Lung (tissue), 12 donors: ENCODE measurements around the gene FSD1L. TPM values are rescaled to one million over a fixed set of nuclear protein-coding genes. Genes with fewer than 3 reads are reported as not detected.

Experiments used
- ATAC-seq: fragments of 200-7000 bp; cut with Tn5 transposase; one replicate; pipeline ENCODE4 v1.9.1; 2020; ENCODE audit warnings: moderate number of reproducible peaks; ENCODE audit not compliant: insufficient read depth, low FRiP score
- DNase-seq, 3 donors: peaks; one replicate each; pipeline ENCODE4 v3.0.0-alpha.2; 2013 to 2017
- H3K27ac ChIP-seq, 2 donors: one replicate each; pipeline ENCODE4 v1.5.1; 2013; ENCODE audit warnings: mild to moderate bottlenecking in 2 of 2, moderate library complexity in 2 of 2, control low read depth in 1 of 2, inconsistent platforms in 1 of 2, low read depth in 1 of 2, low read length in 1 of 2
- H3K27me3 ChIP-seq, 3 donors: one replicate each; pipeline ENCODE4 v1.5.1; 2013; ENCODE audit warnings: low read length in 2 of 3; ENCODE audit not compliant: control insufficient read depth in 3 of 3, insufficient read depth in 3 of 3
- H3K36me3 ChIP-seq, 4 donors: one replicate each; pipeline ENCODE4 v1.5.1; 2013; ENCODE audit warnings: low read length in 4 of 4, mild to moderate bottlenecking in 1 of 4, moderate library complexity in 1 of 4; ENCODE audit not compliant: control insufficient read depth in 4 of 4, insufficient read depth in 4 of 4
- H3K4me1 ChIP-seq, 5 donors: one replicate each; pipeline ENCODE4 v1.5.1; 2013; ENCODE audit warnings: low read length in 5 of 5, mild to moderate bottlenecking in 2 of 5, moderate library complexity in 1 of 5; ENCODE audit not compliant: control insufficient read depth in 5 of 5, insufficient read depth in 5 of 5
- H3K4me3 ChIP-seq: one replicate; pipeline ENCODE4 v1.5.1; 2013; ENCODE audit warnings: mild to moderate bottlenecking, control low read depth, moderate library complexity
- H3K9ac ChIP-seq, 2 donors: one replicate each; pipeline ENCODE4 v1.5.1; 2013; ENCODE audit warnings: low read length in 2 of 2, control low read depth in 1 of 2; ENCODE audit not compliant: insufficient read depth in 1 of 2
- H3K9me3 ChIP-seq, 4 donors: one replicate each; pipeline ENCODE4 v1.5.1; 2013; ENCODE audit warnings: low read length in 3 of 4, mild to moderate bottlenecking in 1 of 4, moderate library complexity in 1 of 4; ENCODE audit not compliant: control insufficient read depth in 4 of 4, insufficient read depth in 3 of 4
- WGBS, 2 donors: extraction: QIAGEN DNeasy Blood & Tissue Kit; methylation state at CpG; one replicate each; pipeline ENCODE4 v1.1.7; 2013; 5-methylcytosine and 5-hydroxymethylcytosine counted together
- polyA plus RNA-seq, 2 donors: library from polyadenylated mRNA; stranded (reverse); fragments of 200-250 nt; gene quantifications; one replicate each; pipeline ENCODE4 v1.2.1, GENCODE V29; 2013
- total RNA-seq, 2 donors: library from RNA; depleted of rRNA in 1 of 2; stranded (reverse); fragments of >200 nt in 1 of 2; gene quantifications; one replicate each; pipeline ENCODE4 v1.2.1, GENCODE V29; 2014 to 2021
- TF ChIP-seq, protein P1 (sequence below): IDR thresholded peaks from 2 replicates; pipeline ENCODE4 v1.5.1; 2012; ENCODE audit warnings: mild to moderate bottlenecking; ENCODE audit errors: control extremely low read depth, extremely low read depth
- donor health status: control.
- donor health status: control.
- donor health status: Bipolar disorder and iron deficiency.
- donor health status: healthy.
- donor health status: DM: yes; HTN: yes; CAD: no.

FSD1L gene
- total and polyA plus RNA-seq, 4 donors = 2.5 to 18.8 (median 5.7) TPM

DNA sequence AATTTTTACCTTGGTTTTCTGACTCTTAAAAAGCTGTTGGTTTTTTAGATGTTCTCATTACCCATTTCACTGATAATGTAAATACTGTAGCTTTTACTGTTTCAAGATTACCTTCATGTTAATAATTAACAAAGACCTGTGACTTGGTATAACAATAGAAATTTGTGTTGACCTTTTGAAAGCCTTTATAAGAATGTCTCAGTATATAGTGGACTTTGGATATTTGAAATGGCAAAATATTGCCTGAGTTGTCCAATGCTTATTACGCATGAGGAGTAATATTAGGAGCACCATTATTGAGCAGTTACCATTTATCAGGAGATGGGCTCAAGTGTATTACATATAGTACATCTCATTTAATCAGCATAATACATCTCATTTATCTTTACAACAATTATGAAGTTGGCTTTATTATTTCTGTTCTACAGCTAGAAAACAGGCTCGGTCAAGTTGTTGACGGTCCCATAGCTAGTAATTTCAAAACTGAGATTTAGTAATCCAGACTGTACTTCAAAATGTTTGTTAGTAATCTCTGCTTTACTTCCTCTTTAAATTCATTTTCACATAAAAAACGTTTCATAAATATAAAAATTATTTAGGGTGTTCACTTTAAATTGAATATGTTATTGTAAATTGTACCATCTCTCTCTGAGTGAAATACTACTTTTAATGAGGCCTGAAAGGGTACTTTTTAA, 59.4 kb downstream of the FSD1L start:
- H3K36me3 ChIP-seq = peaks cover 0 to 5% (median 2%) of the 10 kb centered on the region in 4 donors
- H3K4me3 ChIP-seq = no peak overlapping the region
- no peak overlapping the region for H3K27ac ChIP-seq
- WGBS, 2 donors = 58 to 75% methylated on average over 4 of the region's 4 CpGs
- TF ChIP-seq, protein P1, sequence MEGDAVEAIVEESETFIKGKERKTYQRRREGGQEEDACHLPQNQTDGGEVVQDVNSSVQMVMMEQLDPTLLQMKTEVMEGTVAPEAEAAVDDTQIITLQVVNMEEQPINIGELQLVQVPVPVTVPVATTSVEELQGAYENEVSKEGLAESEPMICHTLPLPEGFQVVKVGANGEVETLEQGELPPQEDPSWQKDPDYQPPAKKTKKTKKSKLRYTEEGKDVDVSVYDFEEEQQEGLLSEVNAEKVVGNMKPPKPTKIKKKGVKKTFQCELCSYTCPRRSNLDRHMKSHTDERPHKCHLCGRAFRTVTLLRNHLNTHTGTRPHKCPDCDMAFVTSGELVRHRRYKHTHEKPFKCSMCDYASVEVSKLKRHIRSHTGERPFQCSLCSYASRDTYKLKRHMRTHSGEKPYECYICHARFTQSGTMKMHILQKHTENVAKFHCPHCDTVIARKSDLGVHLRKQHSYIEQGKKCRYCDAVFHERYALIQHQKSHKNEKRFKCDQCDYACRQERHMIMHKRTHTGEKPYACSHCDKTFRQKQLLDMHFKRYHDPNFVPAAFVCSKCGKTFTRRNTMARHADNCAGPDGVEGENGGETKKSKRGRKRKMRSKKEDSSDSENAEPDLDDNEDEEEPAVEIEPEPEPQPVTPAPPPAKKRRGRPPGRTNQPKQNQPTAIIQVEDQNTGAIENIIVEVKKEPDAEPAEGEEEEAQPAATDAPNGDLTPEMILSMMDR = no peak
- H3K4me1 ChIP-seq = no peaks in the 10 kb centered on the region
- no peak for ATAC-seq
- H3K27me3 ChIP-seq = no peaks in the 10 kb centered on the region
- no peak for DNase-seq
- H3K9me3 ChIP-seq = no peaks in the 10 kb centered on the region
- no peak overlapping the region for H3K9ac ChIP-seq

DNA sequence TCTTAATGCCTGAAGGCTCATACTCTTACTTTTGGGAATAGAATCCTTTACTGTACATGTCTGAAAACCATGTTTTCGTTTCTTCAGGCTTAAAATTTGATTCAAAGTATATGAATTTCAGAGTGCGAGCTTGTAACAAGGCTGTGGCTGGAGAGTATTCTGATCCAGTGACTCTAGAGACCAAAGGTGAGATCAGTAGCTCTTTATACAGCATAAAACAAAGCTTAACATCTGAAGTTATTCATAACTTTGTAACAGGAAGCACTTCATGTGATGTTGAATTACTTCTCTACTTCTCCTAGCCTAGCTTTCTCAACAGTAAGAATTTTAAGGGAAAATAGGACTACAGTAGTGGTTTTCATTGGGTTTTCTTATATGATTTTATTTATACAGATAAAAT, 60.7 kb downstream of the FSD1L start:
- H3K4me3 ChIP-seq = no peak overlapping the region
- WGBS, 2 donors = 97 to 98% methylated on average over 2 of the region's 2 CpGs
- TF ChIP-seq, protein P1 = no peak

DNA sequence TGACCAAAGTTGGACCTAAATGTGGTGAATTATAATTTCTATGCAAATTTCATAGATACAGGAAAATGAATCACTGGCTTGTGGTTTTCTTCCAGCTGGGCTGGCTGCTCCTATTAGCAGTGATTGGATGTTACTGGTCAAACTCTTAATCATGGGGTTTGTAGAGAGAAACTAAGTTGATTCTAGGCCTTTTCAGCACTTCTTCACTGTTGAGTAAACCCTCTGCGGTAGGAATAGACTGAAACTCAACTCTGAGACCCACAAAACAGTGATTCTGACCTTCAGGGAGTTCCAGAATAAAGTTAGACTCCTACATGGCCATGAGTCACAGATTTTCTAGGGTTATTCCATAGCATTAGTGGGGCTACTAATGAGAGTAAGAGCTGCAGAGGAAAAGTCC, 62.2 kb downstream of the FSD1L start:
- ATAC-seq (no peak), DNase-seq (no peak)
- H3K4me1 ChIP-seq = no peaks in the 10 kb centered on the region

More for the DNA sequence above, 60.7 kb downstream of the FSD1L start:
- H3K4me1 ChIP-seq = no peaks in the 10 kb centered on the region
- no peaks in the 10 kb centered on the region for H3K9me3 ChIP-seq
- no peak overlapping the region for H3K9ac ChIP-seq
- no peak overlapping the region for H3K27ac ChIP-seq
- peaks cover 0 to 5% (median 2%) of the 10 kb centered on the region in 4 donors for H3K36me3 ChIP-seq
- ATAC-seq (no peak), DNase-seq (no peak)
- no peaks in the 10 kb centered on the region for H3K27me3 ChIP-seq

More for the DNA sequence above, 62.2 kb downstream of the FSD1L start:
- H3K9ac ChIP-seq = no peak overlapping the region
- H3K27ac ChIP-seq = no peak overlapping the region
- no peaks in the 10 kb centered on the region for H3K27me3 ChIP-seq
- H3K4me3 ChIP-seq = no peak overlapping the region
- no peaks in the 10 kb centered on the region for H3K9me3 ChIP-seq
- WGBS, 2 donors = 81 to 92% methylated on average over 1 of the region's 1 CpG
- TF ChIP-seq, protein P1 = no peak
- H3K36me3 ChIP-seq = peaks cover 2 to 5% (median 2%) of the 10 kb centered on the region in 4 donors
